ENCODE results near the gene TMEM72. TPM values are rescaled to one million over a fixed set of nuclear protein-coding genes. Genes with fewer than 3 reads are reported as not detected.

Gene TMEM72
- total RNA-seq (2021; ENCODE audit: unreplicated experiment): not detected
- not detected in 2 replicates for polyA plus RNA-seq (2012)
- not detected for Bru-seq, nascent RNA
- not detected for BruChase-seq, experiment 1, labeled RNA remaining after a 6-hour chase
- not detected for BruChase-seq, experiment 2, labeled RNA remaining after a 2-hour chase
- long read RNA-seq: 0 reads

DNA sequence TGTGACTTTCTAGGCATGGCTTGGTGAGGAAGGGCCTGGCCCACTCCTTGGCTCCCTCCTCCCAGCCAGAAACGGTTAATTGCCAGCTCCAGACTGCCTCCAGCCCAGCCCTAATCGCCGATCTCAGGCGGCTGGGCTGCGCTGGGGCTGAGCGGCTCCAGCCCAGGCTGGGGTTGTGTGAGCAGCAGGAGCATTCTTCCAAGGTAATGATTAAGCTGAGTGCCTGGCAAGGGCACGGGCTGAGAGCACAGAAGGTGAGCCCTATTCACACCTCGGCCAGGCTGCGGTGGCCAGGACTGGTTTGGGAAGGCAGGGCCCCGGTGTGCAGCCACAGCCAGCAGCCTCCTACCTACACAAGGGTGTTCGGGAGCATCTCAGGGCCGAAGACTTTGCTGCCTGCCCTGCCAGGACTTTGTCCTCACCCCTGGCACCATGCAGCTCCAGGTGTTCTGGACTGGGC is at the start of gene TMEM72:
Gene TMEM72 (plus strand): TSS at position 257 of the 460 bp plus-strand sequence. CDS start 176 bp downstream, at position 433.
- CTCF ChIA-PET: no interaction called here
- Histone ChIP-seq H2AFZ (ENCODE audit: low read depth, low read length, poor library complexity, severe bottlenecking) (no peak within 1 kb of the TSS), H3K9me3 (ENCODE audit: control insufficient read depth in 1 of 2, insufficient read depth in 1 of 2, low read depth in 1 of 2, low read length in 2 of 2) (no peaks in the 10 kb centered on the region), H3K27me3 (ENCODE audit: insufficient read depth, low read length) (peaks cover 16% of the 10 kb centered on the region; the same call in 1 of the 2 replicates), H3K9me2 (ENCODE audit: insufficient read depth) (no peaks in the 10 kb centered on the region), H3K9ac (ENCODE audit: low read length) (no peak within 1 kb of the TSS), H3K36me3 (ENCODE audit: control insufficient read depth in 1 of 2, insufficient read depth in 2 of 2, low read length in 2 of 2) (no peaks in the 10 kb centered on the region), H3K4me2 (ENCODE audit: low read length) (no peak within 1 kb of the TSS), H4K20me1 (ENCODE audit: insufficient read depth) (no peaks in the 10 kb centered on the region), H3K4me3 (replicated peaks in 1 of 2; ENCODE audit: low read depth in 1 of 2, low read length in 2 of 2) (no peak within 1 kb of the TSS), H3K4me1 (ENCODE audit: control insufficient read depth in 1 of 2, insufficient read depth in 2 of 2, low read length in 2 of 2) (peaks cover 7 to 13% of the 10 kb centered on the region in 2 experiments; a peak in 2 of 4 replicates), H3K27ac (ENCODE audit: low read depth, low read length) (no peak within 1 kb of the TSS), H3K79me2 (ENCODE audit: insufficient read depth, low read length) (no peaks in the 10 kb centered on the region)
- no TSS peak for BruUV-seq (replicated peaks)
- ATAC-seq (no peak), DNase-seq (ENCODE audit: low read depth, low spot score) (no peak)
- intact Hi-C loops (cut with micrococcal nuclease): no loop called here
- POLR2A ChIA-PET: no interaction called here
- no peak for TF ChIP-seq EGR1 (IDR thresholded peaks at IDR 0.05; ENCODE audit: low read depth)
- no peak for TF ChIP-seq YY1 (IDR thresholded peaks at IDR 0.05; ENCODE audit: extremely low read depth, insufficient replicate concordance, low read depth, low read length)
- TF ChIP-seq SRF (IDR thresholded peaks at IDR 0.05; ENCODE audit: low read depth): no peak
- no peak for TF ChIP-seq POLR2A (IDR thresholded peaks at IDR 0.05; ENCODE audit: borderline replicate concordance, extremely low read depth, insufficient read depth, insufficient read length)
- TF ChIP-seq TCF7L2 (IDR thresholded peaks at IDR 0.05; ENCODE audit: borderline replicate concordance, extremely low read depth, insufficient read depth, insufficient read length): no peak
- no peak for TF ChIP-seq EZH2phosphoT487 (IDR thresholded peaks at IDR 0.05; ENCODE audit: borderline replicate concordance)
- TF ChIP-seq CBX3 (IDR thresholded peaks at IDR 0.05; ENCODE audit: low read depth): no peak
- no peak for TF ChIP-seq EZH2 (IDR thresholded peaks at IDR 0.05)
- TF ChIP-seq, protein P1, sequence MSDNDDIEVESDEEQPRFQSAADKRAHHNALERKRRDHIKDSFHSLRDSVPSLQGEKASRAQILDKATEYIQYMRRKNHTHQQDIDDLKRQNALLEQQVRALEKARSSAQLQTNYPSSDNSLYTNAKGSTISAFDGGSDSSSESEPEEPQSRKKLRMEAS (IDR thresholded peaks at IDR 0.05): no peak
- TF ChIP-seq RAD21 (IDR thresholded peaks at IDR 0.05; ENCODE audit: low read depth): no peak
- TF ChIP-seq ELF1 (IDR thresholded peaks at IDR 0.05; ENCODE audit: borderline replicate concordance, low read depth): no peak
- TF ChIP-seq, protein P2, sequence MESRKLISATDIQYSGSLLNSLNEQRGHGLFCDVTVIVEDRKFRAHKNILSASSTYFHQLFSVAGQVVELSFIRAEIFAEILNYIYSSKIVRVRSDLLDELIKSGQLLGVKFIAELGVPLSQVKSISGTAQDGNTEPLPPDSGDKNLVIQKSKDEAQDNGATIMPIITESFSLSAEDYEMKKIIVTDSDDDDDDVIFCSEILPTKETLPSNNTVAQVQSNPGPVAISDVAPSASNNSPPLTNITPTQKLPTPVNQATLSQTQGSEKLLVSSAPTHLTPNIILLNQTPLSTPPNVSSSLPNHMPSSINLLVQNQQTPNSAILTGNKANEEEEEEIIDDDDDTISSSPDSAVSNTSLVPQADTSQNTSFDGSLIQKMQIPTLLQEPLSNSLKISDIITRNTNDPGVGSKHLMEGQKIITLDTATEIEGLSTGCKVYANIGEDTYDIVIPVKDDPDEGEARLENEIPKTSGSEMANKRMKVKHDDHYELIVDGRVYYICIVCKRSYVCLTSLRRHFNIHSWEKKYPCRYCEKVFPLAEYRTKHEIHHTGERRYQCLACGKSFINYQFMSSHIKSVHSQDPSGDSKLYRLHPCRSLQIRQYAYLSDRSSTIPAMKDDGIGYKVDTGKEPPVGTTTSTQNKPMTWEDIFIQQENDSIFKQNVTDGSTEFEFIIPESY (IDR thresholded peaks at IDR 0.05; ENCODE audit: extremely low read depth, insufficient replicate concordance, low read length): no peak
- no peak for TF ChIP-seq SIN3A (IDR thresholded peaks at IDR 0.05; ENCODE audit: low read depth)
- TF ChIP-seq, protein P3, sequence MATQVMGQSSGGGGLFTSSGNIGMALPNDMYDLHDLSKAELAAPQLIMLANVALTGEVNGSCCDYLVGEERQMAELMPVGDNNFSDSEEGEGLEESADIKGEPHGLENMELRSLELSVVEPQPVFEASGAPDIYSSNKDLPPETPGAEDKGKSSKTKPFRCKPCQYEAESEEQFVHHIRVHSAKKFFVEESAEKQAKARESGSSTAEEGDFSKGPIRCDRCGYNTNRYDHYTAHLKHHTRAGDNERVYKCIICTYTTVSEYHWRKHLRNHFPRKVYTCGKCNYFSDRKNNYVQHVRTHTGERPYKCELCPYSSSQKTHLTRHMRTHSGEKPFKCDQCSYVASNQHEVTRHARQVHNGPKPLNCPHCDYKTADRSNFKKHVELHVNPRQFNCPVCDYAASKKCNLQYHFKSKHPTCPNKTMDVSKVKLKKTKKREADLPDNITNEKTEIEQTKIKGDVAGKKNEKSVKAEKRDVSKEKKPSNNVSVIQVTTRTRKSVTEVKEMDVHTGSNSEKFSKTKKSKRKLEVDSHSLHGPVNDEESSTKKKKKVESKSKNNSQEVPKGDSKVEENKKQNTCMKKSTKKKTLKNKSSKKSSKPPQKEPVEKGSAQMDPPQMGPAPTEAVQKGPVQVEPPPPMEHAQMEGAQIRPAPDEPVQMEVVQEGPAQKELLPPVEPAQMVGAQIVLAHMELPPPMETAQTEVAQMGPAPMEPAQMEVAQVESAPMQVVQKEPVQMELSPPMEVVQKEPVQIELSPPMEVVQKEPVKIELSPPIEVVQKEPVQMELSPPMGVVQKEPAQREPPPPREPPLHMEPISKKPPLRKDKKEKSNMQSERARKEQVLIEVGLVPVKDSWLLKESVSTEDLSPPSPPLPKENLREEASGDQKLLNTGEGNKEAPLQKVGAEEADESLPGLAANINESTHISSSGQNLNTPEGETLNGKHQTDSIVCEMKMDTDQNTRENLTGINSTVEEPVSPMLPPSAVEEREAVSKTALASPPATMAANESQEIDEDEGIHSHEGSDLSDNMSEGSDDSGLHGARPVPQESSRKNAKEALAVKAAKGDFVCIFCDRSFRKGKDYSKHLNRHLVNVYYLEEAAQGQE (IDR thresholded peaks at IDR 0.05; ENCODE audit: low read depth): no peak
- TF ChIP-seq ZFX (IDR thresholded peaks at IDR 0.05): no peak
- no peak for TF ChIP-seq SP1 (IDR thresholded peaks at IDR 0.05; ENCODE audit: low read depth)
- RAD21 ChIA-PET (ENCODE audit: low non-redundant PET in 1 of 2, low total read pairs in 2 of 2, uncharacterized antibody in 2 of 2, unreplicated experiment in 2 of 2): no interaction called here

All from HCT116 (cell line).